Natural killer cell (primary cell): ENCODE results near the gene OTULIN. TPM values are rescaled to one million over a fixed set of nuclear protein-coding genes. Genes with fewer than 3 reads are reported as not detected.
A peak's percentile ranks its signal among the peaks of the same experiment; 100 is the strongest.

Experiments
- ATAC-seq, 3 donors: fragments of 150-1000 bp in 2 of 3; fragments of 200-7000 bp in 1 of 3; cut with Tn5 transposase; 1 replicate in 1 of 3; 2 replicates in 2 of 3; pipeline ENCODE4 v1.10.0; 2021; ENCODE audit warnings: mild to moderate bottlenecking in 2 of 3, moderate library complexity in 2 of 3
- DNase-seq, 2 donors: peaks; one replicate each; pipeline versions ENCODE4 v3.0.0 to v3.0.0-alpha.2; 2013 to 2021; ENCODE audit warnings: mixed read lengths in 1 of 2
- H3K27ac ChIP-seq: one replicate; pipeline ENCODE4 v1.5.1; 2013; ENCODE audit warnings: mild to moderate bottlenecking, low read length
- H3K27me3 ChIP-seq: one replicate; pipeline ENCODE4 v1.6.1; 2013; ENCODE audit warnings: low read length; ENCODE audit not compliant: control insufficient read depth, insufficient read depth
- H3K36me3 ChIP-seq: one replicate; pipeline ENCODE4 v1.6.1; 2013; ENCODE audit warnings: low read length; ENCODE audit not compliant: control insufficient read depth, insufficient read depth
- H3K4me1 ChIP-seq: one replicate; pipeline ENCODE4 v1.6.1; 2013; ENCODE audit warnings: low read length; ENCODE audit not compliant: control insufficient read depth, insufficient read depth
- H3K4me3 ChIP-seq: one replicate; pipeline ENCODE4 v1.5.1; 2013; ENCODE audit warnings: low read length
- H3K9me3 ChIP-seq: one replicate; pipeline ENCODE4 v1.6.1; 2013; ENCODE audit warnings: low read length; ENCODE audit not compliant: control insufficient read depth, insufficient read depth
- H3K27ac Mint-ChIP-seq, 2 donors: one replicate each; pipeline ENCODE4 v1.8.0; 2022; ENCODE audit warnings: mild to moderate bottlenecking in 2 of 2, mixed read lengths in 2 of 2, moderate library complexity in 1 of 2
- H3K27me3 Mint-ChIP-seq, 2 donors: one replicate each; pipeline ENCODE4 v1.8.0; 2022; ENCODE audit warnings: low read depth in 2 of 2, mixed read lengths in 2 of 2
- H3K36me3 Mint-ChIP-seq: one replicate; pipeline ENCODE4 v1.8.0; 2022; ENCODE audit warnings: mixed read lengths
- H3K4me1 Mint-ChIP-seq, 2 donors: one replicate each; pipeline ENCODE4 v1.8.0; 2022; ENCODE audit warnings: mixed read lengths in 2 of 2
- H3K4me3 Mint-ChIP-seq: one replicate; pipeline ENCODE4 v1.8.0; 2022; ENCODE audit warnings: mild to moderate bottlenecking, moderate library complexity, mixed read lengths
- H3K9me3 Mint-ChIP-seq, 2 donors: one replicate each; pipeline ENCODE4 v1.8.0; 2022; ENCODE audit warnings: mixed read lengths in 2 of 2
- CTCF ChIP-seq: fragments of 200-600 bp; IDR thresholded peaks from one replicate; pipeline ENCODE4 v1.8.0; 2022; ENCODE audit warnings: antibody characterized with exemption
- WGBS: methylation state at CpG from one replicate; pipeline ENCODE4 v1.1.7; 2013; ENCODE audit warnings: missing lambda C conversion rate; ENCODE audit not compliant: insufficient coverage; 5-methylcytosine and 5-hydroxymethylcytosine counted together
- intact Hi-C: fragments of 100-400 bp; cut with micrococcal nuclease; formaldehyde crosslinking; loops from one replicate; pipeline ENCODE4 v1.14.2; 2022
- total RNA-seq, 4 donors: library from RNA; stranded (reverse); fragments of 120-200 nt in 1 of 4; gene quantifications; one replicate each; pipeline versions ENCODE4 v1.2.3 to v1.2.4, GENCODE V29; 2013 to 2022

Gene OTULIN
- total RNA-seq, 3 donors from 2014 or later (not counting 1 experiment from before 2014, with no cell fraction given): 96.5 to 166 (median 102) TPM

GRCh38 chr5:14674983-14675854 lies 10.7 kb downstream of the OTULIN start:
- Histone ChIP-seq H3K4me3 (peak overlapping the region; percentile 3), H3K9me3 (no peaks in the 10 kb centered on the region), H3K36me3 (peaks cover 20% of the 10 kb centered on the region), H3K4me1 (peaks cover 32% of the 10 kb centered on the region), H3K27me3 (no peaks in the 10 kb centered on the region), H3K27ac (peak overlapping the region; percentile 9)
- Mint-ChIP-seq H3K36me3 (peaks cover 3% of the 10 kb centered on the region), H3K9me3 (no peaks in the 10 kb centered on the region), H3K4me1 (peaks cover 71 to 79% of the 10 kb centered on the region in 2 donors), H3K4me3 (peak overlapping the region; percentile 88), H3K27ac (peak overlapping the region; percentile 82 to 88), H3K27me3 (no peaks in the 10 kb centered on the region)
- 80% methylated on average over 7 of the region's 8 CpGs for WGBS
- ATAC-seq (peak in 1 of 3 donors; percentile 3), DNase-seq (no peak)
- intact Hi-C loops: no loop called here
- no peak for TF ChIP-seq CTCF

- Histone ChIP-seq H3K9me3 (no peaks in the 10 kb centered on the region), H3K27ac (peak overlapping the region; percentile 9), H3K4me3 (peak overlapping the region; percentile 3), H3K27me3 (no peaks in the 10 kb centered on the region), H3K4me1 (peaks cover 29% of the 10 kb centered on the region), H3K36me3 (peaks cover 24% of the 10 kb centered on the region)
- peak in 1 of 2 donors; percentile 53 for DNase-seq
- WGBS: 2% methylated on average over 3 of the region's 6 CpGs
- Mint-ChIP-seq H3K4me3 (peak overlapping the region; percentile 88), H3K4me1 (peaks cover 69 to 79% of the 10 kb centered on the region in 2 donors), H3K27ac (peak overlapping the region; percentile 82 to 88), H3K27me3 (no peaks in the 10 kb centered on the region), H3K9me3 (no peaks in the 10 kb centered on the region), H3K36me3 (peaks cover 7% of the 10 kb centered on the region)
- intact Hi-C loops: no loop called here
- TF ChIP-seq CTCF: no peak
- ATAC-seq: peak; percentile 27 to 66 (median 47)
These were observed 11.4 kb downstream of the OTULIN start for GRCh38 chr5:14675865-14676300.

- peak overlapping the region; percentile 88 for H3K4me3 Mint-ChIP-seq
- 5% methylated on average over 3 of the region's 3 CpGs for WGBS
- DNase-seq (peak; percentile 28 to 43), ATAC-seq (peak; percentile 57 to 75 (median 72))
- intact Hi-C loops: no loop called here
- peaks cover 8% of the 10 kb centered on the region for H3K36me3 Mint-ChIP-seq
- H3K27ac Mint-ChIP-seq: peak overlapping the region; percentile 82 to 88
- H3K9me3 Mint-ChIP-seq: no peaks in the 10 kb centered on the region
- no peak for TF ChIP-seq CTCF
- Histone ChIP-seq H3K4me1 (peaks cover 29% of the 10 kb centered on the region), H3K4me3 (no peak overlapping the region), H3K36me3 (peaks cover 27% of the 10 kb centered on the region), H3K27me3 (no peaks in the 10 kb centered on the region), H3K9me3 (no peaks in the 10 kb centered on the region), H3K27ac (peak overlapping the region; percentile 9)
- no peaks in the 10 kb centered on the region for H3K27me3 Mint-ChIP-seq
- peaks cover 65 to 75% of the 10 kb centered on the region in 2 donors for H3K4me1 Mint-ChIP-seq
These were observed 11.8 kb downstream of the OTULIN start for GRCh38 chr5:14676320-14676719.
